ENCODE measurements around the gene GRB10. TPM values are rescaled to one million over a fixed set of nuclear protein-coding genes. Genes with fewer than 3 reads are reported as not detected.

GRB10 gene
- total and polyA plus RNA-seq, 2 of the 8 experiments (the other 6 are each of a cell fraction or from before 2014, with no cell fraction given), result 35.7 to 97.0 TPM

DNA sequence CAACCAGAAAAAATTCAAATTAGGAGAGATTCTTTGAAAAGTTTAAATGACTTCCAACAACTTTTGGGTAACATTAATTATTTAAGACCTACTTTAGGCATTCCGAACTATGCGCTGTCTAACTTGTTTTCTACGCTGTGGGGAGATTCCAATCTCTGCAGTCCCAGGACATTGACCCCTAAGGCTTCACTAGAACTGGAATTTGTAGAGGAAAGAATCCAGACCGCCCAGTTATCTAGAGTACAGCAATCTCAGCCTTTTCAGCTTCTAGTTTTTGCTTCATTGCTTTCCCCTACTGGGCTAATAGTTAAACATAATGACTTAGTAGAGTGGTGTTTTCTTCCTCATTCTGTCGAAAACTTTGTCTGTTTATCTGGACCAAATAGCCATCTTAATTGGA is 202.6 kb downstream of the GRB10 start:
- H3K27ac ChIP-seq (ENCODE audit: low read depth, low read length), result no peak overlapping the region
- no peak overlapping the region for H4K91ac ChIP-seq (replicated peaks; ENCODE audit: insufficient read length, low read length)

More for the DNA sequence above, 202.6 kb downstream of the GRB10 start:
- no peak overlapping the region for H2AFZ ChIP-seq (ENCODE audit: low read length)
- no peak overlapping the region for H3K4me3 ChIP-seq (ENCODE audit: extremely low read depth in 1 of 4, insufficient read depth in 2 of 4, low read depth in 3 of 4, low read length in 4 of 4)
- H3K4me1 ChIP-seq (replicated peaks in 1 of 4; ENCODE audit: control insufficient read depth in 3 of 4, insufficient read depth in 4 of 4, low read length in 3 of 4), result no peaks in the 10 kb centered on the region
- H3K27me3 ChIP-seq (replicated peaks in 1 of 4; ENCODE audit: control insufficient read depth in 3 of 4, extremely low read depth in 1 of 4, insufficient read depth in 3 of 4, low read length in 3 of 4), result no peaks in the 10 kb centered on the region
- no peak for FAIRE-seq
- H2BK12ac ChIP-seq (ENCODE audit: low read depth, low read length), result no peak overlapping the region
- ChIA-PET CTCF (ENCODE audit: partially characterized antibody) (interaction anchor here (1.2 to 1.3 kb wide), 2 partner anchors 8 to 53 kb away, joined by 3 to 4 read pairs; no protein-coding TSS in a partner anchor), POLR2A (ENCODE audit: partially characterized antibody) (no interaction called here)
- H2BK20ac ChIP-seq (ENCODE audit: low read length), result no peak overlapping the region
- 87% methylated on average over 5 of the region's 5 CpGs; no CpG with 5 or more reads in 1 of the 2 experiments for WGBS, 2 experiments (ENCODE audit: extremely low coverage in 1 of 2, insufficient coverage in 1 of 2, insufficient read length in 1 of 2, insufficient replicate concordance in 2 of 2, low coverage in 1 of 2, low lambda C conversion rate in 2 of 2, missing lambda C conversion rate in 1 of 2)
- no peak overlapping the region for H3K9ac ChIP-seq (replicated peaks in 1 of 4; ENCODE audit: extremely low read depth in 1 of 4, low read depth in 3 of 4, low read length in 3 of 4)
- no peak overlapping the region for H3K56ac ChIP-seq (replicated peaks; ENCODE audit: insufficient read length, low read depth, low read length)
- H3K23ac ChIP-seq (ENCODE audit: insufficient read length), result no peak overlapping the region
- no peak overlapping the region for H3K18ac ChIP-seq (ENCODE audit: extremely low read depth, low read length)
- no peak overlapping the region for H4K8ac ChIP-seq (ENCODE audit: extremely low read depth, insufficient read depth, low read length)
- DNase-seq (ENCODE audit: low read depth in 1 of 2, low spot score in 2 of 2), result no peak
- H3K79me1 ChIP-seq (ENCODE audit: low read depth, low read length), result no peaks in the 10 kb centered on the region
- H3K23me2 ChIP-seq (ENCODE audit: low read depth, low read length), result no peaks in the 10 kb centered on the region
- no peaks in the 10 kb centered on the region for H3K36me3 ChIP-seq (ENCODE audit: control insufficient read depth in 2 of 4, insufficient read depth in 4 of 4, low read length in 3 of 4)
- H2BK120ac ChIP-seq (replicated peaks; ENCODE audit: low read depth, low read length), result no peak overlapping the region
- no peak overlapping the region for H2BK15ac ChIP-seq (ENCODE audit: low read length)
- H3K9me3 ChIP-seq (ENCODE audit: insufficient read depth in 2 of 2, low read depth in 1 of 2, low read length in 1 of 2), result peaks cover 16 to 24% of the 10 kb centered on the region in 2 experiments
- no peaks in the 10 kb centered on the region for H3K79me2 ChIP-seq (ENCODE audit: control insufficient read depth in 1 of 2, insufficient read depth in 2 of 2, low read length in 2 of 2)
- no peaks in the 10 kb centered on the region for H4K20me1 ChIP-seq (replicated peaks in 1 of 2; ENCODE audit: control insufficient read depth in 1 of 2, insufficient read depth in 2 of 2, low read length in 2 of 2)
- TF ChIP-seq GTF2F1 (IDR thresholded peaks at IDR 0.05; ENCODE audit: borderline replicate concordance, low read depth, low read length), result no peak
- TF ChIP-seq SP4 (IDR thresholded peaks at IDR 0.05; ENCODE audit: low read length), result no peak
- no peak for TF ChIP-seq POU5F1 (IDR thresholded peaks at IDR 0.05; ENCODE audit: low read depth, low read length)
- TF ChIP-seq ASH2L (IDR thresholded peaks at IDR 0.05; ENCODE audit: low read length), result no peak
- TF ChIP-seq POLR2A (IDR thresholded peaks at IDR 0.05; ENCODE audit: control extremely low read depth in 1 of 2, low read depth in 2 of 2, low read length in 2 of 2), result no peak
- no peak for TF ChIP-seq TAF7 (optimal IDR thresholded peaks at IDR 0.05; ENCODE audit: borderline replicate concordance, low read depth, low read length)
- no peak for TF ChIP-seq NRF1 (IDR thresholded peaks at IDR 0.05; ENCODE audit: low read depth, low read length)
- TF ChIP-seq ZNF274 (IDR thresholded peaks at IDR 0.05; ENCODE audit: borderline replicate concordance, extremely low read depth, low read length), result no peak
- no peak for TF ChIP-seq EP300 (IDR thresholded peaks at IDR 0.05; ENCODE audit: borderline replicate concordance in 1 of 2, low read depth in 2 of 2, low read length in 2 of 2)
- no peak for TF ChIP-seq SP1 (IDR thresholded peaks at IDR 0.05; ENCODE audit: low read depth, low read length)
- no peak for TF ChIP-seq BCL11A (IDR thresholded peaks at IDR 0.05; ENCODE audit: low read depth in 2 of 2, low read length in 2 of 2)
- no peak for TF ChIP-seq HDAC2 (IDR thresholded peaks at IDR 0.05; ENCODE audit: borderline replicate concordance in 1 of 2, low read depth in 2 of 2, low read length in 2 of 2)
- no peak overlapping the region for H2AK5ac ChIP-seq (ENCODE audit: low read depth, low read length)
- no peak overlapping the region for H2BK5ac ChIP-seq (ENCODE audit: low read depth, low read length)
- H4K5ac ChIP-seq (ENCODE audit: insufficient read length, low read depth, low read length), result no peak overlapping the region
- no peak overlapping the region for H3K4me2 ChIP-seq (ENCODE audit: insufficient read depth in 1 of 2, low read depth in 2 of 2, low read length in 2 of 2)
- H3K14ac ChIP-seq (ENCODE audit: insufficient read length), result no peak overlapping the region
- H3K4ac ChIP-seq (replicated peaks; ENCODE audit: insufficient read length, low read depth, low read length), result no peak overlapping the region

Data from H1 (cell line).